ENCODE results near the gene CIC. TPM values are rescaled to one million over a fixed set of nuclear protein-coding genes. Genes with fewer than 3 reads are reported as not detected.

CIC gene
- total RNA-seq, result 10 to 100 TPM; 31.4 to 69.4 (median 49.0) TPM

DNA sequence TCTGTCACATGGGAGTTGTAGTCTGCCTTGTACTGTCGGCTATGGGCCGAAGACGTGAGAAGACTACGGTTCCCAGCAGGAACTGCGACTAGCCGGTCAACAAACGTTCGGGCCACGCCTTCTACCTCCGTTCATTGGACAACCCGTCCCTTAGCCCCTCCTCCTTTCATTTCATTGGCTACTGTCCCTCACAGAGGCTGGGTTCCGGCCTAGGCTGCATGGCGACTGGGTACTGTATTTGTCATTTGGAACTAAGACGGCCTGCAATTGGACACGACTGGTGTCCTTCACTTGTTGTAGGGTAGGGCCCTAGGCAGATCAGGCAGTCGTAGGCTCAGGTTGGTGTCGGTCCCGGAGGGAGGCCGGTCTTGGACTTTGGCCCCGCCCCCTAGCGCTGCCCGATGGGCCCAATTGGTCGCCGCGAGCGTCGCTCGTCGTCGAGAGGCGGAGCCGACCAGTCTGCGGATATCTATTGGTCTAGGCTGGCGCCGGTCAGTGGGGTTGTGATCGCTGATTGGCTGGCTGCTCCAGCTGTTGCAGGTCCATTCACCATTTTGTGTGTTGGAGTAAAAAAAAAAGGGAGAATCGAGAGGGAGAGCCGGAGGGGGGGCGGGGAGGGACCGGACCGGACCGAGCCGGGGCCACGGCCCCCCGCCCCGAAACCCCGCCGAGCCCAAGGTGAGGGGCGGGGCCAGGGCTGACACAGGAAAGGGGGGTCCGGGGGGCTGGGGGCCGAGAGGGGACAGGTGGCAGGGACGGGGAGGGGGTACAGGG, at the start of gene CIC:
Gene CIC, plus strand, starts transcription at position 549 of the 774 bp plus-strand sequence. CDS start 2,532 bp downstream, outside the sequence.
- Histone ChIP-seq H3K27me3 (no peaks in the 10 kb centered on the region), H3K36me3 (peaks cover 0 to 26% of the 10 kb centered on the region in 2 donors), H3K4me1 (peaks cover 0 to 50% (median 23%) of the 10 kb centered on the region in 3 donors), H3K27ac (peak within 1 kb of the TSS; percentile 92 to 99 (median 98)), H3K4me3 (peak within 1 kb of the TSS; percentile 71 to 87), H3K9me3 (no peaks in the 10 kb centered on the region)
- ATAC-seq, result peak; percentile 92
- WGBS, 2 donors (ENCODE audit: low coverage in 1 of 2), result 0% methylated on average over 3 to 11 of the region's 52 CpGs
- TF ChIP-seq POLR2A (IDR thresholded peaks at IDR 0.05), result no peak
- TF ChIP-seq, protein P1, sequence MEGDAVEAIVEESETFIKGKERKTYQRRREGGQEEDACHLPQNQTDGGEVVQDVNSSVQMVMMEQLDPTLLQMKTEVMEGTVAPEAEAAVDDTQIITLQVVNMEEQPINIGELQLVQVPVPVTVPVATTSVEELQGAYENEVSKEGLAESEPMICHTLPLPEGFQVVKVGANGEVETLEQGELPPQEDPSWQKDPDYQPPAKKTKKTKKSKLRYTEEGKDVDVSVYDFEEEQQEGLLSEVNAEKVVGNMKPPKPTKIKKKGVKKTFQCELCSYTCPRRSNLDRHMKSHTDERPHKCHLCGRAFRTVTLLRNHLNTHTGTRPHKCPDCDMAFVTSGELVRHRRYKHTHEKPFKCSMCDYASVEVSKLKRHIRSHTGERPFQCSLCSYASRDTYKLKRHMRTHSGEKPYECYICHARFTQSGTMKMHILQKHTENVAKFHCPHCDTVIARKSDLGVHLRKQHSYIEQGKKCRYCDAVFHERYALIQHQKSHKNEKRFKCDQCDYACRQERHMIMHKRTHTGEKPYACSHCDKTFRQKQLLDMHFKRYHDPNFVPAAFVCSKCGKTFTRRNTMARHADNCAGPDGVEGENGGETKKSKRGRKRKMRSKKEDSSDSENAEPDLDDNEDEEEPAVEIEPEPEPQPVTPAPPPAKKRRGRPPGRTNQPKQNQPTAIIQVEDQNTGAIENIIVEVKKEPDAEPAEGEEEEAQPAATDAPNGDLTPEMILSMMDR (IDR thresholded peaks at IDR 0.05), result peak in 1 of 4 experiments; percentile 15

DNA sequence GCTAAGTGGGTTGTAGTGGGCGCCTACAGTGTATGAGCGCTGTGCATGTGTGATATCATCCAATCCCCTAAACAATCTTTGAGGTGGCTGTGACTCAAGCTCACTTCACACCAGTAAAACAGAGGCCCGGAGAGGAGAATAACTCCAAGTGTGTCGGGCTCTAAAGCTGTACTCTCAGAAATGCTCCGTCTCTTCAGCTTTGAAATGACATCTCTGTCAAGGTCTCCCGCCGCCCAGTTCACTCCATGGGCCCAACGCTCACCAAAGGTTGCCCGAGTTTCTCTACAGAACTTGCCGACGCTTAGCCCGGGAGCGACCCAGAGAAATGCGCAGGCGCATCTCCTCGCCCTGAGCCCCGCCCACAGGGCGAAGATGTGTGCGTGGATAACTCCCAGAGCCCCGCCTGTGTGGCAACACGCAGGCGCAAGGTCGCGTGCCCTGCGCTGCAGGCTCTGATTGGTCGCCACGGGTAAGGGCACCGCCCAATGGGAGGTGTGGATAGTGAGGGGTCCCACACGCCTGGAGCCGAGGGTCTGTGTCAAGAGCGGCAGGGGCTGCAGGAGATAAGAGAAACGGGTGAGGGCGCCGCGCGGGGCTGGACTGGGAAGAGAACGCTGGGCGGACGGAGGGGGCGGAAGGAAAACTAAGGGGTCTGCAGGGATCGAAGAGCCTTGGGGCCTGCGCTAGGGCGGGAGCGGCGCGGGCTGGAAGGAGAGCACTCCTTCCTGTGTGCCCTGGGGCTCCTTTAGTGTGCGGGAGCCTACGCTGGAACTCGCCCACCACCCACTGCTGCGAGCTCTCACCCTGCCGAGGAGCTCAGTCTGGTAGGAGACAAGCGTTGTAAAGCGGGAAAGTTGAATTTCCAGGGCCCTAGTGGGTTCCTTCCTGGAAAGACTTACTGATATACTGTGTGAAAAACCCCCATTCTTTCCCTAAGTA, 49.0 kb upstream of the CIC start, which contains the start of gene ZNF526:
Gene ZNF526, plus strand, starts transcription at position 501 of the 939 bp plus-strand sequence. CDS start 4,092 bp downstream, outside the sequence.
- no peaks in the 10 kb centered on the region for H3K27me3 ChIP-seq
- ATAC-seq, result peak; percentile 94
- H3K4me3 ChIP-seq, result peak within 1 kb of the TSS; percentile 85 to 86
- 2 to 3% methylated on average over 11 to 19 of the region's 53 CpGs for WGBS, 2 donors (ENCODE audit: low coverage in 1 of 2)
- H3K9me3 ChIP-seq, result no peaks in the 10 kb centered on the region
- H3K36me3 ChIP-seq, result peaks cover 0 to 15% of the 10 kb centered on the region in 2 donors
- H3K27ac ChIP-seq, result peak within 1 kb of the TSS; percentile 66 to 92 (median 84)
- TF ChIP-seq, protein P1 (IDR thresholded peaks at IDR 0.05), result no peak
- no peak for TF ChIP-seq EP300 (IDR thresholded peaks at IDR 0.05)
- TF ChIP-seq POLR2AphosphoS5 (IDR thresholded peaks at IDR 0.05), result peak; percentile 82
- TF ChIP-seq POLR2A (IDR thresholded peaks at IDR 0.05), result peak; percentile 53 to 64
- peaks cover 0 to 64% (median 23%) of the 10 kb centered on the region in 3 donors for H3K4me1 ChIP-seq

DNA sequence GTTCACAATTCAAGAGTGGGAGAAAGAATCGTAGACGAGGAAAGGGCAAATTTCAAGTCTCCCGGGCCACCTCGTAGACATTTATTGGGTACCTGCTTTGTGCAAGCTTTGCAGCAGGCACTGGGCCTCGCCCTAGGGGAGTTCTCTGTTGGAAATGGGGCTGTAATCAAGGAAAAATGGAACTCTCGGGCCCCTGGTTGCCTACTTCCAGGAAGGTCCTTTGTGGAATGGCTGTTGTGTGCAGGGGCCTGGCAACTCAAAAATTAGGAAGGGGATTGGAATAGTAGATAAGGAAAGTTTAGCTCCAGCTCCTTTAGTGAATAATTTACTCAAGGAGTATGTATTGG, 48.3 kb upstream of the CIC start:
- ATAC-seq, result no peak
- peak overlapping the region in 3 of 4 donors; percentile 82 to 92 (median 86) for H3K27ac ChIP-seq
- H3K4me1 ChIP-seq, result peaks cover 0 to 57% (median 22%) of the 10 kb centered on the region in 3 donors
- no peaks in the 10 kb centered on the region for H3K9me3 ChIP-seq
- H3K36me3 ChIP-seq, result peaks cover 0 to 18% of the 10 kb centered on the region in 2 donors
- no peaks in the 10 kb centered on the region for H3K27me3 ChIP-seq
- peak overlapping the region; percentile 85 to 86 for H3K4me3 ChIP-seq
- TF ChIP-seq, protein P1 (IDR thresholded peaks at IDR 0.05), result no peak
- TF ChIP-seq POLR2AphosphoS5 (IDR thresholded peaks at IDR 0.05) (no peak), EP300 (IDR thresholded peaks at IDR 0.05) (no peak), POLR2A (IDR thresholded peaks at IDR 0.05) (no peak)
- 0% methylated on average over 5 to 6 of the region's 6 CpGs for WGBS, 2 donors (ENCODE audit: low coverage in 1 of 2)

- no peak overlapping the region for H3K27ac ChIP-seq
- TF ChIP-seq, protein P1 (IDR thresholded peaks at IDR 0.05), result no peak
- TF ChIP-seq POLR2A (IDR thresholded peaks at IDR 0.05) (no peak), EP300 (IDR thresholded peaks at IDR 0.05) (no peak)
- H3K4me3 ChIP-seq, result no peak overlapping the region
- WGBS, 2 donors (ENCODE audit: low coverage in 1 of 2), result 87% methylated on average over 4 of the region's 37 CpGs; no CpG with 5 or more reads in 1 of the 2 donors
- no peaks in the 10 kb centered on the region for H3K9me3 ChIP-seq
- ATAC-seq, result no peak
- no peaks in the 10 kb centered on the region for H3K27me3 ChIP-seq
- H3K4me1 ChIP-seq, result peaks cover 0 to 32% (median 11%) of the 10 kb centered on the region in 3 donors
- H3K36me3 ChIP-seq, result peaks cover 0 to 62% of the 10 kb centered on the region in 2 donors
These were observed 43.9 kb upstream of the CIC start for GRCh38 chr19:42224940-42225717.
